Hematopoietic multipotent progenitor cell treated with erythropoietin and hydrocortisone succinate and interleukin-3 and kit ligand, for 17 days (in vitro differentiated cells): Measurements from ENCODE around the gene USP17L29.
"Not testable (repeated sequence)": the region's sequence is repeated elsewhere in the genome, so short reads cannot be mapped to it uniquely, and the experiment has no call there.

ENCODE experiments used
- DNase-seq: peaks from one replicate; pipeline ENCODE4 v3.0.0-alpha.2; 2015; ENCODE audit warnings: low spot score

USP17L29 gene

GRCh38 chr4:9353338-9353737 lies at the start of gene USP17L29:
Gene USP17L29, plus strand, starts transcription at chr4:9353638. Its CDS starts 0 bp downstream, at chr4:9353638.
- not testable (repeated sequence) for DNase-seq

- DNase-seq = not testable (repeated sequence)
These were observed 29.2 kb upstream of the USP17L29 start for GRCh38 chr4:9324191-9324590.

GRCh38 chr4:9324865-9325264 lies 28.6 kb upstream of the USP17L29 start, which contains the start of gene USP17L24:
Gene USP17L24, plus strand, starts transcription at chr4:9325165. Its CDS starts 0 bp downstream, at chr4:9325165.
- not testable (repeated sequence) for DNase-seq

- DNase-seq = not testable (repeated sequence)
These were observed 23.8 kb upstream of the USP17L29 start, which contains the start of gene USP17L25 for GRCh38 chr4:9329611-9330010. Gene USP17L25, plus strand, starts transcription at chr4:9329911. Its CDS starts 0 bp downstream, at chr4:9329911.

- not testable (repeated sequence) for DNase-seq
These were observed 19.1 kb upstream of the USP17L29 start, which contains the start of gene USP17L26 for GRCh38 chr4:9334358-9334757. Gene USP17L26, plus strand, starts transcription at chr4:9334658. Its CDS starts 0 bp downstream, at chr4:9334658.

- not testable (repeated sequence) for DNase-seq
These were observed 14.3 kb upstream of the USP17L29 start, which contains the start of gene USP17L5 for GRCh38 chr4:9339103-9339502. Gene USP17L5, plus strand, starts transcription at chr4:9339403. Its CDS starts 0 bp downstream, at chr4:9339403.

- not testable (repeated sequence) for DNase-seq
These were observed 9.6 kb upstream of the USP17L29 start, which contains the start of gene USP17L27 for GRCh38 chr4:9343848-9344247. Gene USP17L27, plus strand, starts transcription at chr4:9344148. Its CDS starts 0 bp downstream, at chr4:9344148.

- not testable (repeated sequence) for DNase-seq
These were observed 4.8 kb upstream of the USP17L29 start, which contains the start of gene USP17L28 for GRCh38 chr4:9348593-9348992. Gene USP17L28, plus strand, starts transcription at chr4:9348893. Its CDS starts 0 bp downstream, at chr4:9348893.

GRCh38 chr4:9350866-9351265 lies 2.6 kb upstream of the USP17L29 start:
- DNase-seq = not testable (repeated sequence)

- not testable (repeated sequence) for DNase-seq
These were observed 9.4 kb downstream of the USP17L29 start, which contains the start of gene USP17L30 for GRCh38 chr4:9362829-9363228. Gene USP17L30, plus strand, starts transcription at chr4:9363129. Its CDS starts 0 bp downstream, at chr4:9363129.

GRCh38 chr4:9379881-9380280 lies 26.4 kb downstream of the USP17L29 start:
- DNase-seq = not testable (repeated sequence)

- not testable (repeated sequence) for DNase-seq
These were observed 27.6 kb downstream of the USP17L29 start for GRCh38 chr4:9381012-9381534.

GRCh38 chr4:9384126-9384525 lies 30.7 kb downstream of the USP17L29 start:
- DNase-seq = no peak

- not testable (repeated sequence) for DNase-seq
These were observed 35.6 kb downstream of the USP17L29 start for GRCh38 chr4:9389001-9389400.
